WTC11 (cell line): ENCODE data around the gene SLC41A1. TPM values are rescaled to one million over a fixed set of nuclear protein-coding genes. Genes with fewer than 3 reads are reported as not detected.

ENCODE experiments used
- ATAC-seq: fragments of 200-7000 bp; cut with Tn5 transposase; 2 replicates; pipeline ENCODE4 v1.10.0; 2021; ENCODE audit warnings: mild to moderate bottlenecking, moderate library complexity
- CTCF ChIA-PET: fragments of 300-600 bp; sonication (Branson Sonifier 250); formaldehyde crosslinking; loops from one replicate; lab custom pipeline; 2021; ENCODE audit warnings: antibody characterized with exemption; lab: Charles Lee
- POLR2A ChIA-PET: fragments of 350-600 bp; sonication (Branson Sonifier 250); formaldehyde crosslinking; loops from one replicate; lab custom pipeline; 2021; ENCODE audit warnings: antibody characterized with exemption; lab: Charles Lee
- DNase-seq: peaks from one replicate; pipeline ENCODE4 v3.0.0; 2021; ENCODE audit warnings: low spot score
- H3K27ac Mint-ChIP-seq: 2 replicates; pipeline ENCODE4 v1.8.0; 2021; ENCODE audit warnings: mixed read lengths
- H3K27me3 Mint-ChIP-seq: 2 replicates; pipeline ENCODE4 v1.8.0; 2021; ENCODE audit warnings: low read depth, mild to moderate bottlenecking, moderate library complexity, mixed read lengths
- H3K36me3 Mint-ChIP-seq: 2 replicates; pipeline ENCODE4 v1.8.0; 2021; ENCODE audit warnings: mixed read lengths
- H3K4me1 Mint-ChIP-seq: 2 replicates; pipeline ENCODE4 v1.8.0; 2022; ENCODE audit warnings: mixed read lengths
- H3K4me3 Mint-ChIP-seq: 2 replicates; pipeline ENCODE4 v1.8.0; 2021; ENCODE audit warnings: mild to moderate bottlenecking, moderate library complexity, mixed read lengths
- H3K9me3 Mint-ChIP-seq: 2 replicates; pipeline ENCODE4 v1.8.0; 2021; ENCODE audit warnings: mixed read lengths
- ATF1 ChIP-seq: sonication (generic); formaldehyde crosslinking; IDR thresholded peaks from 2 replicates; pipeline ENCODE4 v1.8.1; 2023; ENCODE audit warnings: mild to moderate bottlenecking, moderate library complexity, missing genetic modification reagents
- ESRRA ChIP-seq: sonication (generic); formaldehyde crosslinking; IDR thresholded peaks from 2 replicates; pipeline ENCODE4 v1.8.1; 2022; ENCODE audit warnings: mild to moderate bottlenecking, missing genetic modification reagents, borderline replicate concordance
- ETV6 ChIP-seq: sonication (generic); formaldehyde crosslinking; IDR thresholded peaks from 2 replicates; pipeline ENCODE4 v1.8.1; 2022; ENCODE audit warnings: mild to moderate bottlenecking, missing genetic modification reagents
- FOXK1 ChIP-seq: sonication (generic); formaldehyde crosslinking; IDR thresholded peaks from 2 replicates; pipeline ENCODE4 v1.8.0; 2022; ENCODE audit warnings: mild to moderate bottlenecking, moderate library complexity, missing genetic modification reagents
- FOXP1 ChIP-seq: sonication (generic); formaldehyde crosslinking; IDR thresholded peaks from 2 replicates; pipeline ENCODE4 v1.8.0; 2022; ENCODE audit warnings: missing genetic modification reagents, mild to moderate bottlenecking, moderate library complexity, borderline replicate concordance
- GRHL2 ChIP-seq: fragments of 250-450 bp; sonication (Bioruptor Pico); IDR thresholded peaks from 2 replicates; pipeline ENCODE4 v1.8.0; 2022; ENCODE audit warnings: mild to moderate bottlenecking, moderate library complexity; ENCODE audit not compliant: insufficient replicate concordance, severe bottlenecking
- IRF2 ChIP-seq: sonication (generic); formaldehyde crosslinking; IDR thresholded peaks from 2 replicates; pipeline ENCODE4 v1.8.0; 2022; ENCODE audit warnings: low read depth, missing genetic modification reagents, borderline replicate concordance
- KAT7 ChIP-seq: sonication (generic); formaldehyde crosslinking; IDR thresholded peaks from 2 replicates; pipeline ENCODE4 v1.8.1; 2023; ENCODE audit warnings: missing genetic modification reagents, mild to moderate bottlenecking, borderline replicate concordance
- RORB ChIP-seq: fragments of 250-450 bp; sonication (Bioruptor Pico); IDR thresholded peaks from 2 replicates; pipeline ENCODE4 v1.9.0; 2021; ENCODE audit warnings: mild to moderate bottlenecking
- TEAD1 ChIP-seq: sonication (generic); formaldehyde crosslinking; IDR thresholded peaks from 2 replicates; pipeline ENCODE4 v1.8.0; 2022; ENCODE audit warnings: mild to moderate bottlenecking, missing genetic modification reagents
- ZNF263 ChIP-seq: sonication (generic); formaldehyde crosslinking; IDR thresholded peaks from 2 replicates; pipeline ENCODE4 v1.8.1; 2022; ENCODE audit warnings: low read depth, mild to moderate bottlenecking, moderate library complexity, missing genetic modification reagents
- ZNF317 ChIP-seq: sonication (generic); formaldehyde crosslinking; IDR thresholded peaks from 2 replicates; pipeline ENCODE4 v1.8.1; 2023; ENCODE audit warnings: low read depth, mild to moderate bottlenecking, moderate library complexity, missing genetic modification reagents, borderline replicate concordance
- total RNA-seq: library from RNA; stranded (reverse); gene quantifications from 3 replicates; pipeline ENCODE4 v1.2.3, GENCODE V29; 2021
- TF ChIP-seq, protein P1 (sequence below): sonication (generic); formaldehyde crosslinking; IDR thresholded peaks from 2 replicates; pipeline ENCODE4 v1.8.1; 2023; ENCODE audit warnings: mild to moderate bottlenecking, missing genetic modification reagents
- TF ChIP-seq, protein P2 (sequence below): fragments of 250-450 bp; sonication (Bioruptor Pico); IDR thresholded peaks from 2 replicates; pipeline ENCODE4 v2.1.2; 2022; ENCODE audit warnings: mild to moderate bottlenecking, moderate library complexity
- TF ChIP-seq, protein P3 (sequence below): fragments of 200-600 bp; IDR thresholded peaks from 2 replicates; pipeline ENCODE4 v1.8.0; 2022; ENCODE audit warnings: antibody characterized with exemption
- TF ChIP-seq, protein P4 (sequence below): sonication (generic); formaldehyde crosslinking; IDR thresholded peaks from 2 replicates; pipeline ENCODE4 v1.8.1; 2023; ENCODE audit warnings: mild to moderate bottlenecking, moderate library complexity, missing genetic modification reagents
- TF ChIP-seq, protein P5 (sequence below): fragments of 250-450 bp; sonication (Bioruptor Pico); IDR thresholded peaks from 2 replicates; pipeline ENCODE4 v1.9.0; 2021; ENCODE audit warnings: moderate library complexity, mild to moderate bottlenecking, inconsistent platforms, borderline replicate concordance

The SLC41A1 gene
- total RNA-seq, 1 experiment from 2014 or later: 32.8 TPM

DNA sequence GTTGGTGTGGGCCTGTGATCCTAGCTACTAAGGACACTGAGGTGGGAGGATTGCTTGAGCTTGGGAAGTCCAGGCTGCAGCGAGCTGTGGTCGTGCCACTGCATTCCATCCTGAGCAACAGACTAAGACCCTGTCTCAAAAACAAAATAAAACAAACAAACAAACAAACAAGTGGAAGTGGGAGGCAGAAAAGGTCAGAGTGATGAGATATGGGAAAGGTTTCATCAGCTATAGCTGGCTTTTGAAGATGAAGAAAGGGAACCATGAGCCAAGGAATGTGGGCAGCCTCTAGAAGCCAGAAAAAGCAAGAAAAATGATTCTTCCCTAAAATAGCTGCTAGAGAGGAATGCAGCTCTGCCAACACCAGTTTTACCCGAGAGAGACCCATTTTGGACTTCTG is 52.4 kb downstream of the SLC41A1 start:
- H3K27ac Mint-ChIP-seq: no peak overlapping the region
- POLR2A ChIA-PET: no interaction called here
- no peaks in the 10 kb centered on the region for H3K36me3 Mint-ChIP-seq
- DNase-seq (no peak), ATAC-seq (no peak)
- H3K4me1 Mint-ChIP-seq: no peaks in the 10 kb centered on the region
- TF ChIP-seq ETV6 (CRISPR knock-in tag) (no peak), ATF1 (CRISPR knock-in tag) (no peak), ESRRA (CRISPR knock-in tag) (no peak), FOXK1 (CRISPR knock-in tag) (no peak), GRHL2 (no peak)
- TF ChIP-seq, protein P1, sequence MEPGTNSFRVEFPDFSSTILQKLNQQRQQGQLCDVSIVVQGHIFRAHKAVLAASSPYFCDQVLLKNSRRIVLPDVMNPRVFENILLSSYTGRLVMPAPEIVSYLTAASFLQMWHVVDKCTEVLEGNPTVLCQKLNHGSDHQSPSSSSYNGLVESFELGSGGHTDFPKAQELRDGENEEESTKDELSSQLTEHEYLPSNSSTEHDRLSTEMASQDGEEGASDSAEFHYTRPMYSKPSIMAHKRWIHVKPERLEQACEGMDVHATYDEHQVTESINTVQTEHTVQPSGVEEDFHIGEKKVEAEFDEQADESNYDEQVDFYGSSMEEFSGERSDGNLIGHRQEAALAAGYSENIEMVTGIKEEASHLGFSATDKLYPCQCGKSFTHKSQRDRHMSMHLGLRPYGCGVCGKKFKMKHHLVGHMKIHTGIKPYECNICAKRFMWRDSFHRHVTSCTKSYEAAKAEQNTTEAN (CRISPR knock-in tag): no peak
- CTCF ChIA-PET: interaction anchor here (0.6 to 2.0 kb wide), 3 partner anchors 28 to 217 kb away, joined by 3 to 7 read pairs (median 5); no protein-coding TSS in a partner anchor
- H3K4me3 Mint-ChIP-seq: no peak overlapping the region
- H3K27me3 Mint-ChIP-seq: 0 out of 2 replicates have a peak, but pooled peaks cover 2% of the 10 kb centered on the region
- 0 out of 2 replicates have a peak, but pooled peaks cover 4% of the 10 kb centered on the region for H3K9me3 Mint-ChIP-seq

DNA sequence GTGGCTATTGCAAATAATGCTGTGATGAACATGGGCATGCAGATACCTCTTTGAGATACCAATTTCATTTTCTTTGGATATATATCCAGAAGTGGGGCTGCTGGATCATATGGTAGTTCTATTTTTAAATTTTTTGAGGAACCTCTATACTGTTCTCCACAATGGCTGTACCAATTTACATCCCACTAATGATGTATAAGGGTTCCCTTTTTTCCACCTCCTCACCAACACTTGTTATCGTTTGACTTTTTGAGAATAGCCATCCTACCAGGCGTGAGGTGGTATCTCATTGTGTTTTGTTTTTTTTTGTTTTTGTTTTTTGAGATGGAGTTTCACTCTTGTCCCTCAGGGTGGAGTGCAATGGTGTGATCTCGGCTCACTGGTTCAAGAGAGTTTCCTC is 56.4 kb downstream of the SLC41A1 start:
- DNase-seq: no peak
- ChIA-PET POLR2A (no interaction called here), CTCF (interaction anchor here (2.1 kb wide), 1 partner anchor 221 kb away, joined by 5 read pairs; no protein-coding TSS in a partner anchor)
- H3K27me3 Mint-ChIP-seq: 0 out of 2 replicates have a peak, but pooled peaks cover 2% of the 10 kb centered on the region
- no peaks in the 10 kb centered on the region for H3K36me3 Mint-ChIP-seq
- no peak overlapping the region for H3K27ac Mint-ChIP-seq
- H3K4me1 Mint-ChIP-seq: no peaks in the 10 kb centered on the region
- TF ChIP-seq RORB (CRISPR knock-in tag) (no peak), IRF2 (no peak), ZNF263 (CRISPR knock-in tag) (no peak), ETV6 (CRISPR knock-in tag) (no peak), TEAD1 (CRISPR knock-in tag) (no peak), ZNF317 (CRISPR knock-in tag) (no peak), KAT7 (no peak), FOXP1 (no peak)
- TF ChIP-seq, protein P2, sequence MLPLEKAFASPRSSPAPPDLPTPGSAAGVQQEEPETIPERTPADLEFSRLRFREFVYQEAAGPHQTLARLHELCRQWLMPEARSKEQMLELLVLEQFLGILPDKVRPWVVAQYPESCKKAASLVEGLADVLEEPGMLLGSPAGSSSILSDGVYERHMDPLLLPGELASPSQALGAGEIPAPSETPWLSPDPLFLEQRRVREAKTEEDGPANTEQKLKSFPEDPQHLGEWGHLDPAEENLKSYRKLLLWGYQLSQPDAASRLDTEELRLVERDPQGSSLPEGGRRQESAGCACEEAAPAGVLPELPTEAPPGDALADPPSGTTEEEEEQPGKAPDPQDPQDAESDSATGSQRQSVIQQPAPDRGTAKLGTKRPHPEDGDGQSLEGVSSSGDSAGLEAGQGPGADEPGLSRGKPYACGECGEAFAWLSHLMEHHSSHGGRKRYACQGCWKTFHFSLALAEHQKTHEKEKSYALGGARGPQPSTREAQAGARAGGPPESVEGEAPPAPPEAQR (CRISPR knock-in tag): no peak
- TF ChIP-seq, protein P3, sequence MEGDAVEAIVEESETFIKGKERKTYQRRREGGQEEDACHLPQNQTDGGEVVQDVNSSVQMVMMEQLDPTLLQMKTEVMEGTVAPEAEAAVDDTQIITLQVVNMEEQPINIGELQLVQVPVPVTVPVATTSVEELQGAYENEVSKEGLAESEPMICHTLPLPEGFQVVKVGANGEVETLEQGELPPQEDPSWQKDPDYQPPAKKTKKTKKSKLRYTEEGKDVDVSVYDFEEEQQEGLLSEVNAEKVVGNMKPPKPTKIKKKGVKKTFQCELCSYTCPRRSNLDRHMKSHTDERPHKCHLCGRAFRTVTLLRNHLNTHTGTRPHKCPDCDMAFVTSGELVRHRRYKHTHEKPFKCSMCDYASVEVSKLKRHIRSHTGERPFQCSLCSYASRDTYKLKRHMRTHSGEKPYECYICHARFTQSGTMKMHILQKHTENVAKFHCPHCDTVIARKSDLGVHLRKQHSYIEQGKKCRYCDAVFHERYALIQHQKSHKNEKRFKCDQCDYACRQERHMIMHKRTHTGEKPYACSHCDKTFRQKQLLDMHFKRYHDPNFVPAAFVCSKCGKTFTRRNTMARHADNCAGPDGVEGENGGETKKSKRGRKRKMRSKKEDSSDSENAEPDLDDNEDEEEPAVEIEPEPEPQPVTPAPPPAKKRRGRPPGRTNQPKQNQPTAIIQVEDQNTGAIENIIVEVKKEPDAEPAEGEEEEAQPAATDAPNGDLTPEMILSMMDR: no peak
- TF ChIP-seq, protein P4, sequence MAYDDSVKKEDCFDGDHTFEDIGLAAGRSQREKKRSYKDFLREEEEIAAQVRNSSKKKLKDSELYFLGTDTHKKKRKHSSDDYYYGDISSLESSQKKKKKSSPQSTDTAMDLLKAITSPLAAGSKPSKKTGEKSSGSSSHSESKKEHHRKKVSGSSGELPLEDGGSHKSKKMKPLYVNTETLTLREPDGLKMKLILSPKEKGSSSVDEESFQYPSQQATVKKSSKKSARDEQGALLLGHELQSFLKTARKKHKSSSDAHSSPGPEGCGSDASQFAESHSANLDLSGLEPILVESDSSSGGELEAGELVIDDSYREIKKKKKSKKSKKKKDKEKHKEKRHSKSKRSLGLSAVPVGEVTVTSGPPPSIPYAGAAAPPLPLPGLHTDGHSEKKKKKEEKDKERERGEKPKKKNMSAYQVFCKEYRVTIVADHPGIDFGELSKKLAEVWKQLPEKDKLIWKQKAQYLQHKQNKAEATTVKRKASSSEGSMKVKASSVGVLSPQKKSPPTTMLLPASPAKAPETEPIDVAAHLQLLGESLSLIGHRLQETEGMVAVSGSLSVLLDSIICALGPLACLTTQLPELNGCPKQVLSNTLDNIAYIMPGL (CRISPR knock-in tag): no peak
- TF ChIP-seq, protein P5, sequence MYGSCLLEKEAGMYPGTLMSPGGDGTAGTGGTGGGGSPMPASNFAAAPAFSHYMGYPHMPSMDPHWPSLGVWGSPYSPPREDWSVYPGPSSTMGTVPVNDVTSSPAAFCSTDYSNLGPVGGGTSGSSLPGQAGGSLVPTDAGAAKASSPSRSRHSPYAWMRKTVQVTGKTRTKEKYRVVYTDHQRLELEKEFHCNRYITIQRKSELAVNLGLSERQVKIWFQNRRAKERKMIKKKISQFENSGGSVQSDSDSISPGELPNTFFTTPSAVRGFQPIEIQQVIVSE: no peak
- H3K4me3 Mint-ChIP-seq: no peak overlapping the region
- no peak for ATAC-seq
- H3K9me3 Mint-ChIP-seq: 0 out of 2 replicates have a peak, but pooled peaks cover 4% of the 10 kb centered on the region
